Central memory CD8-positive, alpha-beta T cell (primary cell): ENCODE data around the gene HLF.

ENCODE experiments used
- ATAC-seq: fragments of 150-1000 bp; cut with Tn5 transposase; replicated peaks from 2 replicates; pipeline ENCODE4 v1.10.0; 2022; ENCODE audit warnings: mild to moderate bottlenecking, moderate FRiP score, moderate number of reproducible peaks; ENCODE audit not compliant: poor library complexity, severe bottlenecking; ENCODE audit errors: extremely low read depth
- DNase-seq, 2 donors: peaks; one replicate each; pipeline ENCODE4 v3.0.0; 2021; ENCODE audit warnings: low spot score in 2 of 2
- H3K27ac Mint-ChIP-seq: one replicate; pipeline ENCODE4 v1.8.0; 2022; ENCODE audit warnings: low read depth, mild to moderate bottlenecking, moderate library complexity, mixed read lengths
- H3K27me3 Mint-ChIP-seq: one replicate; pipeline ENCODE4 v1.8.0; 2022; ENCODE audit warnings: mixed read lengths
- H3K36me3 Mint-ChIP-seq: one replicate; pipeline ENCODE4 v1.8.0; 2022; ENCODE audit warnings: mild to moderate bottlenecking, moderate library complexity, mixed read lengths; ENCODE audit not compliant: insufficient read depth
- H3K4me1 Mint-ChIP-seq: one replicate; pipeline ENCODE4 v1.8.0; 2022; ENCODE audit warnings: mixed read lengths
- H3K4me3 Mint-ChIP-seq: one replicate; pipeline ENCODE4 v1.8.0; 2022; ENCODE audit warnings: mild to moderate bottlenecking, moderate library complexity, mixed read lengths
- H3K9me3 Mint-ChIP-seq: one replicate; pipeline ENCODE4 v1.8.0; 2022; ENCODE audit warnings: mixed read lengths

HLF gene

GRCh38 chr17:55302407-55302787 lies 37.6 kb downstream of the HLF start:
- Mint-ChIP-seq H3K36me3 (no peaks in the 10 kb centered on the region), H3K27me3 (peaks cover 9% of the 10 kb centered on the region), H3K27ac (no peak overlapping the region), H3K4me3 (no peak overlapping the region), H3K9me3 (no peaks in the 10 kb centered on the region), H3K4me1 (no peaks in the 10 kb centered on the region)
- ATAC-seq, result no peak
- DNase-seq, result no peak

GRCh38 chr17:55303008-55303493 lies 38.3 kb downstream of the HLF start:
- Mint-ChIP-seq H3K27ac (no peak overlapping the region), H3K36me3 (no peaks in the 10 kb centered on the region), H3K4me1 (no peaks in the 10 kb centered on the region), H3K9me3 (no peaks in the 10 kb centered on the region), H3K4me3 (no peak overlapping the region), H3K27me3 (peaks cover 16% of the 10 kb centered on the region)
- DNase-seq (no peak), ATAC-seq (no peak)

- Mint-ChIP-seq H3K36me3 (no peaks in the 10 kb centered on the region), H3K9me3 (no peaks in the 10 kb centered on the region), H3K4me3 (no peak overlapping the region), H3K4me1 (no peaks in the 10 kb centered on the region), H3K27me3 (peaks cover 19% of the 10 kb centered on the region), H3K27ac (no peak overlapping the region)
- ATAC-seq, result no peak
- no peak for DNase-seq
Measured at GRCh38 chr17:55303701-55304145, 39.0 kb downstream of the HLF start.

- no peak overlapping the region for H3K4me3 Mint-ChIP-seq
- H3K27me3 Mint-ChIP-seq, result peaks cover 24% of the 10 kb centered on the region
- no peaks in the 10 kb centered on the region for H3K4me1 Mint-ChIP-seq
- no peak for DNase-seq
- H3K9me3 Mint-ChIP-seq, result no peaks in the 10 kb centered on the region
- H3K27ac Mint-ChIP-seq, result no peak overlapping the region
- ATAC-seq, result no peak
- no peaks in the 10 kb centered on the region for H3K36me3 Mint-ChIP-seq
Measured at GRCh38 chr17:55304171-55304859, 39.6 kb downstream of the HLF start.

GRCh38 chr17:55305321-55306087 lies 40.7 kb downstream of the HLF start:
- Mint-ChIP-seq H3K4me1 (no peaks in the 10 kb centered on the region), H3K27ac (no peak overlapping the region), H3K36me3 (no peaks in the 10 kb centered on the region), H3K27me3 (peaks cover 28% of the 10 kb centered on the region), H3K9me3 (no peaks in the 10 kb centered on the region), H3K4me3 (no peak overlapping the region)
- ATAC-seq (no peak), DNase-seq (no peak)

- no peak overlapping the region for H3K4me3 Mint-ChIP-seq
- no peaks in the 10 kb centered on the region for H3K9me3 Mint-ChIP-seq
- H3K4me1 Mint-ChIP-seq, result no peaks in the 10 kb centered on the region
- H3K27ac Mint-ChIP-seq, result no peak overlapping the region
- no peak for ATAC-seq
- no peak for DNase-seq
- H3K36me3 Mint-ChIP-seq, result no peaks in the 10 kb centered on the region
- H3K27me3 Mint-ChIP-seq, result peaks cover 28% of the 10 kb centered on the region
Measured at GRCh38 chr17:55307879-55308278, 43.1 kb downstream of the HLF start.

GRCh38 chr17:55308613-55309391 lies 44.0 kb downstream of the HLF start:
- Mint-ChIP-seq H3K4me3 (no peak overlapping the region), H3K9me3 (no peaks in the 10 kb centered on the region), H3K36me3 (no peaks in the 10 kb centered on the region), H3K4me1 (no peaks in the 10 kb centered on the region), H3K27ac (no peak overlapping the region), H3K27me3 (peaks cover 28% of the 10 kb centered on the region)
- DNase-seq, result no peak
- ATAC-seq, result no peak

GRCh38 chr17:55311767-55312375 lies 47.1 kb downstream of the HLF start:
- peaks cover 24% of the 10 kb centered on the region for H3K27me3 Mint-ChIP-seq
- H3K36me3 Mint-ChIP-seq, result no peaks in the 10 kb centered on the region
- H3K4me1 Mint-ChIP-seq, result no peaks in the 10 kb centered on the region
- no peak overlapping the region for H3K4me3 Mint-ChIP-seq
- no peaks in the 10 kb centered on the region for H3K9me3 Mint-ChIP-seq
- ATAC-seq (no peak), DNase-seq (no peak)
- H3K27ac Mint-ChIP-seq, result no peak overlapping the region

- H3K9me3 Mint-ChIP-seq, result no peaks in the 10 kb centered on the region
- no peak overlapping the region for H3K4me3 Mint-ChIP-seq
- no peak for ATAC-seq
- no peaks in the 10 kb centered on the region for H3K36me3 Mint-ChIP-seq
- no peaks in the 10 kb centered on the region for H3K4me1 Mint-ChIP-seq
- no peak for DNase-seq
- H3K27ac Mint-ChIP-seq, result no peak overlapping the region
- H3K27me3 Mint-ChIP-seq, result peaks cover 14% of the 10 kb centered on the region
Measured at GRCh38 chr17:55312852-55313251, 48.1 kb downstream of the HLF start.

- ATAC-seq (no peak), DNase-seq (no peak)
- Mint-ChIP-seq H3K36me3 (no peaks in the 10 kb centered on the region), H3K27ac (no peak overlapping the region), H3K27me3 (peaks cover 5% of the 10 kb centered on the region), H3K4me1 (no peaks in the 10 kb centered on the region), H3K9me3 (no peaks in the 10 kb centered on the region), H3K4me3 (no peak overlapping the region)
Measured at GRCh38 chr17:55314061-55314783, 49.5 kb downstream of the HLF start.

- H3K4me1 Mint-ChIP-seq, result no peaks in the 10 kb centered on the region
- no peak overlapping the region for H3K4me3 Mint-ChIP-seq
- no peaks in the 10 kb centered on the region for H3K36me3 Mint-ChIP-seq
- ATAC-seq, result no peak
- no peaks in the 10 kb centered on the region for H3K9me3 Mint-ChIP-seq
- no peak overlapping the region for H3K27ac Mint-ChIP-seq
- DNase-seq, result no peak
- no peaks in the 10 kb centered on the region for H3K27me3 Mint-ChIP-seq
Measured at GRCh38 chr17:55314784-55315491, 50.2 kb downstream of the HLF start.
